Natural killer cell treated with Interleukin-12 subunit alpha and Interleukin-12 subunit beta and Interleukin-15 and Interleukin-18, amount 100 ng/mL, for 72 hours (primary cell): ENCODE results near the gene OR2T3. TPM values are rescaled to one million over a fixed set of nuclear protein-coding genes. Genes with fewer than 3 reads are reported as not detected.
"Not testable (repeated sequence)": the region's sequence is repeated elsewhere in the genome, so short reads cannot be mapped to it uniquely, and the experiment has no call there.

Source experiments
- ATAC-seq, 2 donors: fragments of 150-1000 bp; cut with Tn5 transposase in 1 of 2; sonication (Bioruptor Pico), chemical (Tn5 transposase) in 1 of 2; 2 replicates each; pipeline ENCODE4 v1.10.0; 2021
- DNase-seq: peaks from one replicate; pipeline ENCODE4 v3.0.0; 2022; ENCODE audit warnings: low spot score
- H3K27ac Mint-ChIP-seq, 2 donors: 1 replicate in 1 of 2; 2 replicates in 1 of 2; pipeline ENCODE4 v1.8.0; 2022; ENCODE audit warnings: mixed read lengths in 2 of 2, mild to moderate bottlenecking in 1 of 2, moderate library complexity in 1 of 2
- H3K27me3 Mint-ChIP-seq, 2 donors: 1 replicate in 1 of 2; 2 replicates in 1 of 2; pipeline ENCODE4 v1.8.0; 2022; ENCODE audit warnings: mixed read lengths in 2 of 2
- H3K36me3 Mint-ChIP-seq: one replicate; pipeline ENCODE4 v1.8.0; 2022; ENCODE audit warnings: mixed read lengths
- H3K4me1 Mint-ChIP-seq, 2 donors: 1 replicate in 1 of 2; 2 replicates in 1 of 2; pipeline ENCODE4 v1.8.0; 2022; ENCODE audit warnings: low read depth in 2 of 2, mixed read lengths in 2 of 2, mild to moderate bottlenecking in 1 of 2
- H3K4me3 Mint-ChIP-seq: one replicate; pipeline ENCODE4 v1.8.0; 2022; ENCODE audit warnings: mixed read lengths
- H3K9me3 Mint-ChIP-seq: 2 replicates; pipeline ENCODE4 v1.8.0; 2022; ENCODE audit warnings: mixed read lengths
- total RNA-seq, 2 donors: library from RNA; stranded (reverse); gene quantifications; one replicate each; pipeline ENCODE4 v1.2.3, GENCODE V29; 2022

The OR2T3 gene
- total RNA-seq, 2 donors from 2014 or later, result 0.47 TPM; not detected in 1

- H3K9me3 Mint-ChIP-seq, H3K4me3 Mint-ChIP-seq, DNase-seq, H3K4me1 Mint-ChIP-seq, H3K36me3 Mint-ChIP-seq, H3K27ac Mint-ChIP-seq, H3K27me3 Mint-ChIP-seq, ATAC-seq: not testable (repeated sequence)
Measured at GRCh38 chr1:248448409-248449074, 24.6 kb upstream of the OR2T3 start.

DNA sequence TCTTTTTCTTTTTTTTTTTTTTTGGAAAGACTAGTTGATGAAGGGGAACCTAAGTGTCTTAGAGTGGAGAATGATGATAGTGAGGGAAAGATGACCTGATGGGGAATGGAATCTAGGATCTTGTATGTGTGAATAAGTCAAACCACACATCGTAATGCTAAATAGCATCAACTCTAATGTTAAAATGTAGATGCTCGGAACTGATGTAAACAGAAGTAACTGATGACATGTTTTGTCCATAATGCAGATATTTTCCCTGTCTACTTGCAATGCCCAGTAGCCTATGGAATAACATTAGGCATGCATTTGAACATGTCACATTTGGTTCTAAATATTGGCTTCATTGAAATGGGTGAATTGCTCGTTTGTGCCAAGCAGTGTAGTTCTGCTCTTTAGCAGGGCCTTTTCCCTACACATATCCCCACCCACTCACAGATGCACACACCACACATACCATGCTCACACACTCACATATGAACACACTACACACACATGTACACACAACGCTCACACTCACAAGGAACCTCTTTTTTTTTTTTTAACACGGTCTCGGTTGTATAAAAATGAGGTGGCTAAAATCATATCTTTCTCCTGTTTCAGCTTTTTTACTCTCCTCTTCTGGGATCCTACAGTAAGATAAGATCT, 23.2 kb upstream of the OR2T3 start:
- not testable (repeated sequence) for DNase-seq

GRCh38 chr1:248450466-248451145, 22.5 kb upstream of the OR2T3 start:
- H3K4me3 Mint-ChIP-seq, H3K4me1 Mint-ChIP-seq, H3K27me3 Mint-ChIP-seq, ATAC-seq, H3K36me3 Mint-ChIP-seq, DNase-seq, H3K27ac Mint-ChIP-seq, H3K9me3 Mint-ChIP-seq: not testable (repeated sequence)

More for the DNA sequence above, 23.2 kb upstream of the OR2T3 start:
- ATAC-seq, H3K4me1 Mint-ChIP-seq, H3K9me3 Mint-ChIP-seq, H3K27ac Mint-ChIP-seq, H3K27me3 Mint-ChIP-seq, H3K36me3 Mint-ChIP-seq, H3K4me3 Mint-ChIP-seq: not testable (repeated sequence)

DNA sequence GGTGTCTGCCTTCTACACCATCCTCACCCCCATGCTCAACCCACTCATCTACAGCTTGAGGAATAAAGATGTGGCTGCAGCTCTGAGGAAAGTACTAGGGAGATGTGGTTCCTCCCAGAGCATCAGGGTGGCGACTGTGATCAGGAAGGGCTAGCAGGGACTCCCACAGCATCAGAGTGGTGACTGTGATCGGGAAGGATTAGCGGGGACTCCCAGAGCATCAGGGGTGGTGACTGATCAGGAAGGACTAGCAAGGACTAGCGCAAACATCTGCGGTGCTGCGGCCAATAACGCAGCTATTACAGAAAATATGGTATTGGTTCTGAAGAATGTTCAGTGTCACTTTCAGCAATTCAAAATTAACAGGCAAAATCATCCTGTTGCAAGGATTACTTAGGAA, 19.5 kb upstream of the OR2T3 start:
- not testable (repeated sequence) for H3K27me3 Mint-ChIP-seq, H3K27ac Mint-ChIP-seq, H3K36me3 Mint-ChIP-seq, H3K9me3 Mint-ChIP-seq, H3K4me1 Mint-ChIP-seq, DNase-seq, H3K4me3 Mint-ChIP-seq
- peak in 1 of 2 donors; percentile 59 for ATAC-seq

- not testable (repeated sequence) for H3K27ac Mint-ChIP-seq, DNase-seq, H3K9me3 Mint-ChIP-seq, H3K4me1 Mint-ChIP-seq, ATAC-seq, H3K4me3 Mint-ChIP-seq, H3K36me3 Mint-ChIP-seq, H3K27me3 Mint-ChIP-seq
Measured at GRCh38 chr1:248455045-248455444, 18.1 kb upstream of the OR2T3 start.

- not testable (repeated sequence) for DNase-seq, H3K4me1 Mint-ChIP-seq, H3K27ac Mint-ChIP-seq, H3K9me3 Mint-ChIP-seq, H3K4me3 Mint-ChIP-seq, H3K27me3 Mint-ChIP-seq, ATAC-seq, H3K36me3 Mint-ChIP-seq
Measured at GRCh38 chr1:248456635-248457034, 16.5 kb upstream of the OR2T3 start.

DNA sequence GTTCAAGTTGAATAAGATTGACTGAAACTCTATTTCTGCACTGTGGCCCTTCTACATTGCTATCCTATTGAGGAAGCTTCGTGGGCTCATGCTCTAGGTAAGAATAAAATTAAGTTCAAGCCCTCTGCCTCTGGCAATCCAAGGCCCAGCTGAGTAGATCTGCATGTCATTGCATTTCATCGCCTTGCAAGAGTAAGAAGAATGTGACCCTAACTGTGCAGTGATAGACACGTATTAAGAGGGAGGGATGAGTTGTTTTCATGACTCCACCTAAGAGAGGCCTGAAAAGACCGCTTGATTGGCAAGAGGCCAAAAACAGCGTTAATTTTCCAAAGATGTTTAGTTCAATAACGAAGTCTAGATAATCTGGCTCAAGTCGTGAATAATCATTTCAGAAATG, 14.0 kb upstream of the OR2T3 start:
- not testable (repeated sequence) for H3K27ac Mint-ChIP-seq, H3K36me3 Mint-ChIP-seq, H3K27me3 Mint-ChIP-seq, H3K9me3 Mint-ChIP-seq, H3K4me1 Mint-ChIP-seq, DNase-seq, H3K4me3 Mint-ChIP-seq
- peak in 1 of 2 donors; percentile 36 for ATAC-seq

DNA sequence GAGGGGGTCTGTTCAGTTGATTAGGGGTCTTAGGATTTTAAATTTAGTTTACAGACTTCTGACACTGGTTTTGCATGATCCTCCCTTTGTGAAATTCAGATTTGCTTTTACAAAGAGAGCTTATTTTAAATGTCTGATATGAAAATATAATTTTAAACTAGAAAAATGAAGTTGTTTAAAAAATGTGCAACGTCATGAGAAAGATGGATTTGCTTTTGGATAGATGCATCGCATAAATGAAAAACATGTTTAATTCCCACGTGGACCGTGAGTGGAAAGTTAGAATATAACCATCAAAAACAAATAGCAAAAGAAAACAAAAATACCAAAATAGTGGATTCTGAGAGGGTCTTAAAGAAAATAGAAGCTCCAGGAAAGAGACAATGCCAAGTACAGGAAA, 2.0 kb upstream of the OR2T3 start:
- no peaks in the 10 kb centered on the region for H3K9me3 Mint-ChIP-seq
- H3K27me3 Mint-ChIP-seq, result peaks cover 9 to 28% of the 10 kb centered on the region in 2 donors
- H3K4me1 Mint-ChIP-seq, result no peaks in the 10 kb centered on the region
- H3K27ac Mint-ChIP-seq, result no peak overlapping the region
- H3K36me3 Mint-ChIP-seq, result no peaks in the 10 kb centered on the region
- ATAC-seq, result no peak
- no peak overlapping the region for H3K4me3 Mint-ChIP-seq
- no peak for DNase-seq

DNA sequence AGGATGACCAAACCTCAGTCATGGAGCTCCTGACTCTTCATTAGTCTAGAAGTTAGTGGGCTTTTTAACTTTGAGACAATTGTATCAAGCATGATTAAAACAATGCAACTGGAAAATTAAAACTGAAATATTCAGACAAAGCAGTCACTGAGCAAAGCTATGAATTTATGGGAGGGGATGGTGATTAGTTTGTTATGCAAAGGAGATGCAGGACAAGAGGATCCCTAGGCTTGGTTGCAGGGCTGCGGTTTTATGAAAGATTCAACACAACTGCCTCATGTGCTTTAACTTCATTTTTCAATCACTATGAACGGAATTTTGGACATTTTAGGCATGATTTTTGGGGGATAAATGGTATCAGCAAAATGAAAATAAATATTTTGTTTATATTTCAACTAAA, 1.0 kb upstream of the OR2T3 start:
- ATAC-seq, H3K9me3 Mint-ChIP-seq, H3K4me3 Mint-ChIP-seq, H3K36me3 Mint-ChIP-seq, H3K27ac Mint-ChIP-seq, H3K4me1 Mint-ChIP-seq, DNase-seq: not testable (repeated sequence)
- H3K27me3 Mint-ChIP-seq, result peaks cover 9 to 32% of the 10 kb centered on the region in 2 donors

DNA sequence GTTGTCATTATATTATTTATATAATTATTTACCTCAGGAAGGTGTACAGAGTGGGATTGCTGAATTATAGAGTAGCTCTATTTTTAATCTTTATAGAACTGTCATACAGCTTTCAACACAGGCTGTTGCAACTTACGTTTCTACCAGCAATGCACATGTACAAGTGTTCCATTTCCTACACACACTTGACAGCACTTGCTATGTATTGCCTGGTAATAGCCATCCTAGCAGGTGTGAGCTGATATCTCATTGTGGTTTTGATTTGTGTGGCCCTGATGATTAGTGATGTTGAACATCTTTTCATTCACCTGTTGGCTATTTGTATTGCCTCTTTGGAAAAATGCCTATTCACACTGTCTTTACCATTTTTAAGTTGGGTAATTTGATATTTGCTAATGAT, 2.5 kb downstream of the OR2T3 start:
- not testable (repeated sequence) for H3K27ac Mint-ChIP-seq, H3K9me3 Mint-ChIP-seq, ATAC-seq, DNase-seq, H3K4me3 Mint-ChIP-seq, H3K4me1 Mint-ChIP-seq, H3K36me3 Mint-ChIP-seq
- H3K27me3 Mint-ChIP-seq, result peaks cover 13 to 20% of the 10 kb centered on the region in 2 donors

- not testable (repeated sequence) for H3K36me3 Mint-ChIP-seq, DNase-seq, H3K27me3 Mint-ChIP-seq, H3K9me3 Mint-ChIP-seq
- peaks cover 10 to 13% of the 10 kb centered on the region in 2 donors for H3K4me1 Mint-ChIP-seq
- peak overlapping the region; percentile 44 to 66 for H3K27ac Mint-ChIP-seq
- peak; percentile 58 to 81 for ATAC-seq
- peak overlapping the region; percentile 75 for H3K4me3 Mint-ChIP-seq
Measured at GRCh38 chr1:248481686-248482579, 8.8 kb downstream of the OR2T3 start.

- not testable (repeated sequence) for DNase-seq, H3K4me1 Mint-ChIP-seq, H3K36me3 Mint-ChIP-seq, H3K27me3 Mint-ChIP-seq, H3K4me3 Mint-ChIP-seq, H3K9me3 Mint-ChIP-seq, H3K27ac Mint-ChIP-seq, ATAC-seq
Measured at GRCh38 chr1:248488289-248488688, 15.1 kb downstream of the OR2T3 start, which contains the start of gene OR2T5. OR2T5 (plus strand) TSS chr1:248488589; CDS start chr1:248488589, 0 bp downstream.

GRCh38 chr1:248496661-248497060, 23.5 kb downstream of the OR2T3 start:
- H3K4me1 Mint-ChIP-seq, DNase-seq, H3K27ac Mint-ChIP-seq, ATAC-seq, H3K4me3 Mint-ChIP-seq, H3K27me3 Mint-ChIP-seq, H3K9me3 Mint-ChIP-seq, H3K36me3 Mint-ChIP-seq: not testable (repeated sequence)
